ENCODE measurements around the gene EPS8.

- no peak for TF ChIP-seq EP300 (IDR thresholded peaks at IDR 0.05)
- no peak for TF ChIP-seq CTCF (IDR thresholded peaks at IDR 0.05)
- no peak for TF ChIP-seq POLR2A (IDR thresholded peaks at IDR 0.05)
- no peak for TF ChIP-seq POLR2AphosphoS5 (IDR thresholded peaks at IDR 0.05)
Observed at GRCh38 chr12:15829255-15829654, 40.1 kb upstream of the EPS8 start.

Data from stomach (tissue), 4 donors.